DMS153 treated with DMSO at 0.1 percent for 48 hours (cell line): ENCODE data around the gene CES4A.
"Not testable (repeated sequence)": the region's sequence is repeated elsewhere in the genome, so short reads cannot be mapped to it uniquely, and the experiment has no call there.

Source experiments
- DNase-seq: peaks from one replicate; lab custom pipeline; 2025; ENCODE audit not compliant: unreplicated experiment; lab: John Stamatoyannopoulos, UW

The CES4A gene

DNA sequence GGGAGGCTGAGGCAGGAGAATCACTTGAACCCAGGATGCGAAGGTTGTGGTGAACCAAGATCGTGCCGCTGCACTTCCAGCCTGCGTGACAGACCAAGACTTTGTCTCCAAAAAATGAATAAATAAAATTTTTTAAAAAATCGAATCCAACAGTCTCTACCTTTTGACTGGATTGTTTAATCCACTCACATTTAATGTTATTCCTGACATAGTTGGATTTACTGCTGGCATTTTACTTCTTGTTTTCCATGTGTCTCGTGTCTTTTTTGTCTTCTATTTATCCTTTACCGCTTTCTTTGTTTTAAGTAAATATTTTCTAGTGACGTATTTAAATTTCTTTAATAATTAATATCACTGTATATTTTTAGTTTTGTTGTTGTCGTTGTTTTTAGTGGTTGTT is 5.4 kb upstream of the CES4A start:
- no peak for DNase-seq

DNA sequence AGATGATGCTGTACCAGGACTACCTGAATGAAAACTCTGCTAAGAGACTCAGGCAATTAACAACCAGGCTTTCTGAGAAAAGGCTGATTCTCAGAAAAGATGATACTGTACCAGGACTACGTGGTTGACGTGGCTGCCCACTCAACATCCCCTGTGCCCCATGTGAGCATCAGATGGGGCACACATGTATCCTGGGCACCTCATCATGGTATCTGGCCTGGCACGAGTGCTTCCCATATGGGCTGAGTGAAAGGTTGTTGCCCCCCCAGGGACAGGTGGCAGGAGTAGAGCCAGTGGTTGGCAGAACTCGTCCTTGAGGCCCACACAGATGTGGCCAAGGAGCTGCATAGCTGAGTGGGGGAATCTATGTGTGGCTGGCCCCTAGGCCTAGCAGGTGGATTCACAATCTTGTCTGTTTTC is 3.5 kb upstream of the CES4A start:
- DNase-seq: no peak

DNA sequence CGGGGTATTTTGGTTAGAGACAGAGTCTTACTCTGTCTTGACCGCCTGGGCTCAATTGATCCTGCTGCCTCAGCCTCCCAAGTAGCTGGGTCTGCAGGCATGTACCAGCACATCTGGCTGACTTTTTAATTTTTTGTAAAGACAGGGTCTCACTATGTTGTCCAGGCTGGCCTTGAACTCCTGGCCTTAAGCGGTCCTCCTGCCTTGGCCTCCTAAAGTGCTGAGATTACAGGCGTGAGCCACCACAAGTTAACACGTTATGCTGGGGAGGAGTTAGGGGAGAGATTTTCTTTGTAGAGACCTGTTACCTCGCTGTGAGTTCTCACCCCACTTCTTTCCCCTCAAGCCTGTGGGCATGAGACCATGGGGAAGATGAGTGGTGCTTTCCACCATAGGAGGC is 1.8 kb upstream of the CES4A start:
- DNase-seq: no peak

DNA sequence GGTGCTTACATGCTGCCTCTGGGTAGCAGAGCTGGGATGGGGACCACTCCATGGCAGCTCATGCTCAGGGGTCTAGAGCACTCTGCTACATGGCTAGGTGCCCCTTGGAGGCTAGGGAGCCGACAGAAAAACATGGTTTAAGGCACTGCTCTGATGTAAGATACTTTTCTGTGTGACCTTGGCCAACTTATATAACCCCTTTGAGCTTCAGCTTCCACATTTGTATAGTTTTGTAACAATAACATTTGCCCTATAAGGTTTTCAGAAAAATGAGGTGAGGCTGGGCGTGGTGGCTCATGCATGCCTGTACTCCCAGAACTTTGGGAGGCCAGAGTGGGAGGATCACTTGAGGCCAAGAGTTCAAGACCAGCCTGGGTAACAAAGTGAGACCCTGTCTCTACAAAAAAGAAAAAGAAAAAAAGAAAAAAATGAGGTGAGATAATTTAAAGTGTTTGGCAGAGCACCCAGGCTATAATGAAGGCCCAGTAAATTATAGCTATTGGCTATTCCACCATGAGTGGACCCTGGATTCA is 3.2 kb downstream of the CES4A start:
- no peak for DNase-seq

DNA sequence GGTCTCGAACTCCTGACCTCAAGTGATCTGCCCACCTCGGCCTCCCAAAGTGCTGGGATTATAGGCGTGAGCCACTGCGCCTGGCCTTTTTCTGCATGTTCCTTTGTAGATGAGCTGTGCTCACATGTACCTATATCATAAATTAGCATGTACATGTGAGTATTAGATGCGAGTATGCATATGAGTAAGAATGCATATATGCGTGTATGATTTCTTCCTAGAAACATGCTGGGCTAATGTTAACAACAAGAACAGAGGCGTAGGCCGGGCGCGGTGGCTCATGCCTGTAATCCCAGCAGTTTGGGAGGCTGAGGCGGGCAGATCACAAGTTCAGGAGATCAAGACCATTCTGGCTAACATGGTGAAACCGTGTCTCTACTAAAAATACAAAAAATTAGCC is 5.2 kb downstream of the CES4A start:
- DNase-seq: not testable (repeated sequence)

DNA sequence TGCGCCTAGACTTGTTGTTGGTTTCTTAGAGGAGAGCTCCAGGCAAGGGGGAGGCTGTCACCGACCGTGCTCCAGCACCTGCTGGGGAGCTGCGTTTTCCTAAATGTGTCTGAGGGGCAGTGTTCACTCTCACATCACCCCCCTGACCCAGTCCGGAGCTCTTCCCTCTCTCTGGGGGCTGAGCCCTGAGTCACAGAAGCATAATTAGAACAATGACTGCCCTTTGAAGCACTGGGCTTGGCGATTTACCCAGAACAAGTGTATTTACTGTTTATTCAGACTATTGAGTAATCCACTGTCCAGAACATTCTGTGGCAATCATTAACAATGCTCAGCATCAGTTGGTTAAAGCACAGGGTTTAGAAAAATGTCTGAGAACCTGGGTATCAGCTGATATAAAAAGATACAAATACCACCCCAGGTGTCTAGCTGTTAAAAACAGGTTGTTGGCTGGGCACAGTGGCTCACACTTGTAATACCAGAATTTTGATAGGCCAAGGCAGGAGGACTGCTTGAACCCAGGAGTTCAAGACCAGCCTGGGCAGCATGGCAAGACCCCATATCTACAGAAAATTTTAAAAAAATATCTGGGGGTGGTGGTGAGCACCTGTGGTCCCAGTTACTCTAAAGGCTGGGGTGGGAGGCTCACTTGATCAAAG is 8.1 kb downstream of the CES4A start:
- DNase-seq: no peak

DNA sequence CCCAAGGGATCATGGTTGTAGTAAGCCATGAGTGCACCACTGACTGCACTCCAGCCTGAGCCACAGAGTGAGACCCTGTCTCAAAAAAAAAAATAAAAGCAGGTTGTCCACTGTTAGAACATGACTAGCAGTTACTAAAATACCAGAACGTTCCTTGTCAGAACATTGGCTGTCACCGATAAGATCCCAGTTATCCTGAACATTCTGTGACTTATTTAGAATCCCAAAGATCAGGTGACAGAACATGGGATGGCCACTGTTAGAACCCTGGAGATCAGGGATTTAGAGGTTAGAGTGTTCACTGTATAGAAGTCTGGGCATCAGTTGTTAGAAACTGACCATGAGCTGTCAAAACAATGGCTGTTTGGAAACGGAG is 8.6 kb downstream of the CES4A start:
- DNase-seq: no peak

DNA sequence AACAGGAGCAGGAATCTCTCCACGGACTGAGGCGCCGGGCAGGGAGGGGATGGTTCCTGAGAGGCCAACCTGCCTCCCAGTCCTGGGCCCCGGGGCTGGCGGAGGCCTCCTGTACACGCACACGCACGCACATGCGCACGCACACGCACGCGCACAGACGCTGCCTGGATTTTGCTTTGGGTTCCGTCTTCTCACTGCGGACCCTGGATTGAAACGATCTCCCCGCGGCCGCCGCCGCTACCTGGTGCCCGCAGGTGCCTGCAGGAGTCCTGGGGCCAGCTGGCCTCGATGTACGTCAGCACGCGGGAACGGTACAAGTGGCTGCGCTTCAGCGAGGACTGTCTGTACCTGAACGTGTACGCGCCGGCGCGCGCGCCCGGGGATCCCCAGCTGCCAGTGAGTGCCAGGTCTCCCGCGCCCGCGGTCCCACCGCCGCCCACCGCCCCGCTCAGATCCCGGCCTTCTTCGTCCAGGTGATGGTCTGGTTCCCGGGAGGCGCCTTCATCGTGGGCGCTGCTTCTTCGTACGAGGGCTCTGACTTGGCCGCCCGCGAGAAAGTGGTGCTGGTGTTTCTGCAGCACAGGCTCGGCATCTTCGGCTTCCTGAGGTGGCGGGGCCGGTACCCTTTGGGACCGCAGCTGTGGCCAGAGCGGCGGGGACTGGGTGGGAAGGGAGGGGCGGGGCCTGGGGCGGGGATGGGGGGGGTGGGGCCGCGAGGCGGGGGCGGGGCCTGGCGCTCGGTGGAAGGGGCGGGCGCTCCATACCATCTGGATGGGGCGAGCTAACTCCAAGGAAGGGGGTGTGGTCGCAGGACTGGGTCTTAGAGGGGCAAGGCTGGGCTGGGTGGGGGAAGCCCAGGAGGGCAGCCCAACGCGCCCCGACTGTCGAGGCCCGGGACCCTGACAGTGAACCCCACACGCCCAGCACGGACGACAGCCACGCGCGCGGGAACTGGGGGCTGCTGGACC is 12.3 kb downstream of the CES4A start:
- peak; percentile 44 for DNase-seq

DNA sequence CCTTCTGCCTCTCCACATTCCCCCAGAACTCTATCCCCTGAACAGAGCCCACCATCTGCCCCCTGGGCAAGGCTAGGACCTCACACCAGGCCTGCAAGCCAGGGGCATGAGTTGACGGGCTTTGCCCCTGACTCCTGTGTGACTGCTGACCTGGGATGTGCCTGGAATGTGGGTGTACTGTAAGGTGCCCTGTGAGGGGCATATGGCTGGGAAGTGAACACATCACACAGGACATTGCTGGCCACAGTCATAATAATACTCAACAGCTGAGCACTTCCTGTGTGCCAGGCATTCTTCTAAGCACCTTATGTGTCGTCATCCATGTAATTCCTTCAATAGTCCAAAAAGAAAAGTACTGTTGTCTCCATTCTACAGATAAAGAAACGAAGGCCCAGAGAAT is 13.3 kb downstream of the CES4A start:
- no peak for DNase-seq

DNA sequence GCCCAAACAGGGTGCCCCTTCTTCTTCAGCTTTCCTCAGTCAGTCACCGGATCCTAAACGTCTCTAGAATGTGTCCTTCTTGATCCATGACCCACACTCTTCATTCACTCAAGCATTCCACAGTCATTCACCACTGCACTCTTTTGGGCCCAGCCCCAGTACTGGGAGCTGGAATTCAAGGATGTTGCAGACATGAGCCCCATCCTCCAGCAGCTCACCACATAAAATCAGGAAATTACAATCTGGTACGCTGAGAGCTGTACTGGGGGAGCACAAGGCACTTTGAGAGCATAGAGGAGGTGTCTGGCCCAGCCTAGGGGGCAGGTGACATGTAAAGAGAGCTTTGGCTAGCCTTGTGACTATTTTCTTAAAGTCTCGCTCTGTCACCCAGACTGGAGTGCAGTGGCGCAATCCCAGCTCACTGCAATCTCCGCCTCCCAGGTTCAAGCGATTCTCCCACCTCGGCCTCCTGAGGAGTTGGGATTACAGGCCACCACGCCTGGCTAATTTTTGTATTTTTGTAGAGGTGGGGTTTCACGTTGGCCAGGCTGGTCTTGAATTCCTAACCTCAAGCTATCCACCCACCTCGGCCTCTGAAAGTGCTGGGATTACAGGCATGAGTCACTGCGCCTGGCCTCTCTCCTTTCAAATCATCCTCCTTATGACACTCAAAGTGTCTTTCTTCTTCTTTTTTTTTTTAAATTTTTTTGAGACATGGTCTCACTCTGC is 18.7 kb downstream of the CES4A start:
- DNase-seq: no peak

DNA sequence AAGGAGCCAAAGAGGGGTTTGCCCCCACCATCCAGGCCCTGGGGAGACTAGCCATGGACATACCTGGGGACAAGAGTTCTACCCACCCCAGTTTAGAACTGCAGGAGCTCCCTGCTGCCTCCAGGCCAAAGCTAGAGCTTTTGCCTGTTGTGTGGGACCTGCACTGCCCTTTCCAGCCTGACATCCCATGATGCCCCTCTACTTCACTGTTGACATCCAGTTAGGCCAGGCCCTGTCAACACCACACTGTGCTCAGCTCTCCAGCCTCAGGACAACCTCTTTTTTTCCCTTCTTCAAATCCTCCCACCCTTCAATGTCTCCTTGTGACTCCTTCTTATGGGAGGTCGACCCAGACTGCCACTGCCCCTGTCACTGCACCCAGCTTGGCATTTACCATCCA is 20.8 kb downstream of the CES4A start:
- no peak for DNase-seq

DNA sequence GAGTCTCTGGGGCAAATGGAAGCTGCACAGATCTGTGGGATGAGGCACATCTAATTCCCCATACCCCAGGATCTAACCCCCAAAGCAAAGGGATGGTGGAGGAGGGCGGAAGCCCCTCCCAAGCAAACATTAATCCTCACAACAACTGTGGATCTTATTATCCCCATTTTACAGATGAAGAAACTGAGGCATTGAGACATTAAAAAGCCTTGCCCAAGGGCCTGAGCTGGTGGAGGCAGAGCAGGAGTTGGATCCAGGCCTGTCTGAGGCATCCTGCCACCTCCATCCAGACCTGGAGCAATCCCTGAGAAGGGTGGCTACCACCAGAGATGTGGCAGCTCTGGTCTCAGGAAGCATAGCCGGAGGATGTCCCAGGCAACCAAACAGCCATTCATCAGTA is 22.9 kb downstream of the CES4A start:
- DNase-seq: no peak

DNA sequence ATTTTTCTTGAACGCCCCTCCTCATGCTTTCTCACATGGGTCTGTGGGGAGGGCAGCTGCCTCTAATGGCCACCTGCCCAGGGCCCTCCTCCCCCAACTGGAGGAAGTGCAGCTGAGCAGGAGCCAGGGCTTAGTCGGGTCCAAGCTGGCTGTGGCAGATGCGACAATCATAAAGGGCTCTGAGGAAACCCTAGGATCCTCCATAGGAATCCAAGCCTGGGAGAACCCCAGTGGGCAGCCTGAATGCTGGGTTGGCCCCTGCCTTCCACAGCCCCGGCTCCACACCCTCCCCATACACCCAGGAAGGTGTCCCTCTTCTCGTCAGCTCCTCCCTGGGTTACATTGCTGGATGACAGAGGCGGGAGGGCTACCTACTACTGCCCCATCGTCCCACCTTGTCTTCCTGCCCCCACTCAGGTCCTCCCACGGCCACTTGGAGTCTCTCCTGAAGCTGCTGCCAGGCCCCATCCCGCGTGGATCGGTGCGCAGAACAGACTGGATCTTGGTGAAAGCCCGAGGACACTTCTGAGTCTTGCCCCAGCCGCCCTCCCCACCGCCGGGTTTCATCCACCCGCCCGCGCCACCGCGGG is 24.9 kb downstream of the CES4A start:
- peak; percentile 2 for DNase-seq

DNA sequence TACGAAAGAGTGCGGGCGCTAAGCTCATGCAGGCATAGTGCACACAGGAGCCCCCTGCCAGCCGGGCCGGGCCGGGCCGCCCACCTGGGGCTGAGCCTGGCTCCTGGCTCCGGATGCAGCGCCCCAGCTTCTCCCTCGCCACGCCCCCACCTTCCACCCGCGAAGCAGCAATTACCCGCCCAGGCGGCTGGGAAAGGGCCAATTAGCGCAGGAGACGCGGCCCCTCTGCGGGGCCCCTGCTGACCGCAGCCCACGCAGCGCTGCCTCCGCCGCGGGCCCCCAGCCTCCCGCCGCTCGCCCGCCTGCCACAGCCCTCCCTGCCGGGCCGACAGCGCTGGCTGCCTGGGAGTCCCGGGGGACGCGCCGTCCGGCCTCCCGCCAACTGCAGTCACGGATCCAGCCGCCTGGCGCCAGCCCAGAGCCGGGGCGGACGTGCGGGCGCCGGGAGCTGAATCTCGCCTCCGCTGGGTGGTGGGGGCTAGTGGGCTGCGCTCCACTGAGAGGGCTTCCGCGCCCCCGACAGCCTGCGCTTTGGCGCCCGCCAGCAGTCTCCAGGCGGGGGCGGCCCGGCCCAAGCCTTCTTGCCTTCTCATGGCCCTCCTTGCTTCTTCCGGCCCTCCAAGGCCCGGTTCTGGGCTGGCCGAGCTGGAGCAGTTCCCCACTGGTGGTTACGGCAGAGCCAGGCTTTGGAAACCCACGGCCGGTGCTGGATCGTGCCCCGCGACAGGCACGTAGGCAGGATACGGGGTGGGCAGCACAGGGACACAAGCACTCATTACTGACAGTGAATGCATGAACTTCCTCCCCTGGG is 25.6 kb downstream of the CES4A start:
- DNase-seq: peak; percentile 57

DNA sequence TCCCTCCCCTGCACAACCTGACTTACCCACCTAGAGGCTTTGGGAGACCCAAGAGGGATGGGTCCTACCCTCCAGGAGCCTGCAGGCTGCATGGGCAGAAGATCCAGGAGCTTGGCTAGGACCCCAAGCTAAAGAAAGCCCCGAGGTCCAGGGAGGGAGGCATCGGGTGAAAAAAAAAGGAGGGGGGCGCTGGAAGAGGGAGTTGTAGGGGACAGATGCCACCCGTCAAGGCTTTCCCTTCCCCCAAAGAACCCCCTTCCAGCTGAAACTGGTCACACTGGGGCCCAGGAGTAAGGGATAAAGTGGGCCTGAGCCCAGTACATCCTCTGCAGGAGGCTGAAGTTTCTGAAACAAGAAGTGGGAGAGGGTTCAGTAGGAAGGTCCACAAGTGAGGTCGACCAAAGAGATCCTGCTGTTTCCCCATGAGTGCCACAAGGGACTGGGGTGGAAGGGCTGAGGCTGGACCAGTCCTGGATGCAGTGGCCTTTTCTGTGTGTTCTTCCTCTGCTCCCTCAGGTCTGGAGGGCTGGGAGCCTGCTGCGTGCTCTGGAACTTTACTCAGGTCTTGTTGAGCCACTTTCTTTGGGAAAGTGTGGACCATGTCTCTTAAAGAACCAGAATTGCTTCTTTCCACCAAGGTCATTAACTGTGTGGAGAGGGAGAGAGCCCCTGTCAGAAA is 26.4 kb downstream of the CES4A start:
- DNase-seq: no peak

DNA sequence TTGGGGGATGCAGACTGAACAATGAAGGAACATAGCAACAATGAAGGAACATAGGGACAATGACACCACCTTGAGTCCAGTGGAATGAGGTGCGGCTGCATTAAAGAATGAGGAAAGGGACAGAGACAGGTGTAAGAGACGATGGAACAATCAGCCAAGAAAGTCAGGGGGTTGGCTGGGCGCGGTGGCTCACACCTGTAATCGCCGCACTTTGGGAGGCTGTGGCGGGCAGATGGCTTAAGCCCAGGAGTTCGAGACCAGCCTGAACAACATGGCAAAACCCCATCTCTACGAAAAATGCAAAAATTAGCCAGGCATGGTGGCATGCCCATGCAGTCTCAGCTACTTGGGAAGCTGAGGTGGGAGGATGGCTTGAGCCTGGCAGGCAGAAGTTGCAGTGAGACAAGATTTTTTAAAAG is 26.9 kb downstream of the CES4A start:
- DNase-seq: no peak

DNA sequence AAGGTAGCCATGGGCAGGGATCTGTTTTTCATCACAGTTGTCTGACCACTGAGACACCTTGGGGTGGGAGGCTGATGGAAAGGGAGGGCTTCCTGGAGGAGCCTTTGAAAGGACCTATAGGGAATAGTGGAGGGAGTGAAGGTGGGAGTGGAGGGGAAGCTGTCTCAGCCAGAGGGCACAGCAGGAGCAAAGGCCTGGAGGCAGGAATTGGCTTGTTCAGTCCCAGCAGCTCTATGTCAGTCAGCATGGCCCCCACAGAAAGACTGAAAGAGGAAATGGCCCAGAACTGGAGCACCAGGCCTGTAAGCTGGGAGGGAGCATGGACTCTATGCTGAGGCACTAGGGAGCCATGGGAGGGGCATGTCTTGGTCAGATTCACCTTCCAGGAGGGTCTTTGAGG is 27.8 kb downstream of the CES4A start:
- DNase-seq: no peak

DNA sequence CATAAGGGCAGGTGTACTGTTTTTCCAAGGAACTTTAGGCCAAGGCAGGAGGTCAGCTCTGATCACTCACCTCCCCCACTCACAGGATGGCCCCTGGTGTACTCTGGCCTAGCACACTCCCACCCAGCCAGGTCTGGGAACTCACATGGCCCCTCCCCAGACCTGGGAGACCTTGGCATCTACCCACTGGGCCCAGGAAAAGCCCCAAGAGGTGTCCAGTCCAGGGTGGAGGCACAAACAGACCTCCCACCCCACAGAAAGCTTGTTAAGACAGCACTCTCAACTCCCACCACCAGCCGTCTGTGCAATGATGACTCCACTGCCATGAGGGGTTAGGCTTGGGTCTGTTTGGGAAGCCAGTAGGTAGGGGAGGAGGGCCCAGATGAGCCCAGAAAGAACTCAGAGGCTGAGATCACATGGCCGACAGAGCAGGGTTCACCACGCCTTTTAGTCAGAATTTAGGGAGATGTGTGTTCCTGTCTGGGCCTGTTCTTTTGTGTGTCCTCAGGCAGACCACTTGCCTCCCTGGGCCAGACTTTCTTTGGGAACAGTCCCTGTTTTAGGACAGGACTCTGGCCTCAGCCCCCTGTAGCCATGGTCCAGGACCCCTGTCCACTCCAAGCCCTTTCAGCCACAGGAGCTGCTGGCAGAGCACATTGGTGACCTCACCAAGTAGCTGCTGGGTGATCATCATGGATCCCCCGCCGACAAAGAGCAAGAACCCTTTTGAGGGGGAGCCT is 28.5 kb downstream of the CES4A start:
- DNase-seq: no peak

DNA sequence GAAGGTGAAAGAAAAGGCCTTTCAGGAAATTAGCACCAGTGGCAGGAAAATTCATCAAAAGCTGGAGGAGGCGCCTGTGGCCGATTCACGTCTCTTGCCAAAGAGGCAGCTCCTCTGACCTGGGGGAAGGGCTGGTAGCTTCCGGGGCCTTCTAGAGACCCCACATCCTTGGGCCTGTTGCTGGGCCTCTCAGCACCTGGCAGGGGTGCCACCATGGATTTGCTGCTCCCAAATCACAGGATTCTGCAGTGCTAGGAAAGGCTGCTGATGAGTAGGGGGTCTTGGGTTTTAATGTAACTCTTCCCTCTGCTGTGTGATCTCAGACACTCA is 29.0 kb downstream of the CES4A start:
- DNase-seq: no peak
